Esophagus squamous epithelium (tissue), 4 donors: ENCODE measurements around the gene PLN.

Experiments
- CTCF ChIP-seq, 6 experiments: fragments of 450-650 bp in 4 of 6; fragments of 200-600 bp in 2 of 6; sonication (generic) in 2 of 6; IDR thresholded peaks; one replicate each; pipeline ENCODE4 v1.5.1; 2016 to 2019; ENCODE audit warnings: antibody characterized with exemption in 6 of 6, mild to moderate bottlenecking in 4 of 6, moderate library complexity in 4 of 6
- POLR2A ChIP-seq, 4 donors: fragments of 450-650 bp; IDR thresholded peaks; one replicate each; pipeline ENCODE4 v1.6.1; 2017; ENCODE audit warnings: antibody characterized with exemption in 4 of 4, mild to moderate bottlenecking in 4 of 4, moderate library complexity in 3 of 4

DNA sequence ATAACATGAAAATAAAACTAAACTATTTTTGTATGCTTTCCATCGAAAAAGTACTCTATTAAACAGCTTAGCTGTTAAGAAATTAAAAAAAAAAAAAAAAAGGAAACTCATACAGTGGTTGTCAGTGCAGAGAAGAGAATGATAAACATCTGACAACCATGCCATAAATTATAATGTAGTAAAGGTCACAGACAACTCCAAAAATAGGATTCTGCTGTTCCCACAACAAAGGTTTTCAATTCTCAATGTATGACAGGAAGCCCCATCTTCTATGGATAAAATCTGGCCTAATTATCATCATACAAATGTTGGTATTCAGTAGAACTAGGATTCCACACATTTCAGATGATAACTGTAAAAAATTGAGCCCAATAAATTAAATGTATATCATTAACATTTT, 5.0 kb downstream of the PLN start:
- TF ChIP-seq CTCF (IDR thresholded peaks at IDR 0.05) (no peak), POLR2A (IDR thresholded peaks at IDR 0.05) (no peak)
